GM13977 (cell line): Measurements from ENCODE around the gene DLGAP5.

Source experiments
- DNase-seq: peaks from one replicate; pipeline ENCODE4 v3.0.0; 2012; ENCODE audit warnings: low spot score
- CTCF ChIP-seq: IDR thresholded peaks from 2 replicates; pipeline ENCODE4 v1.5.1; 2012; ENCODE audit warnings: mild to moderate bottlenecking, control low read depth; ENCODE audit not compliant: insufficient read depth; ENCODE audit errors: extremely low read depth, missing control alignments
- in situ Hi-C: fragments of 300-500 bp; cut with MboI; formaldehyde crosslinking; loops from one replicate; pipeline ENCODE4 v1.12.0; 2022; ENCODE audit warnings: low sequenced_read_pairs, low pct_unique_long_range_greater_than_20kb, mixed read lengths, inconsistent platforms; ENCODE audit not compliant: unreplicated experiment

The DLGAP5 gene

GRCh38 chr14:55146425-55146824, 45.0 kb downstream of the DLGAP5 start:
- DNase-seq: no peak
- in situ Hi-C loops: no loop called here
- TF ChIP-seq CTCF: no peak

DNA sequence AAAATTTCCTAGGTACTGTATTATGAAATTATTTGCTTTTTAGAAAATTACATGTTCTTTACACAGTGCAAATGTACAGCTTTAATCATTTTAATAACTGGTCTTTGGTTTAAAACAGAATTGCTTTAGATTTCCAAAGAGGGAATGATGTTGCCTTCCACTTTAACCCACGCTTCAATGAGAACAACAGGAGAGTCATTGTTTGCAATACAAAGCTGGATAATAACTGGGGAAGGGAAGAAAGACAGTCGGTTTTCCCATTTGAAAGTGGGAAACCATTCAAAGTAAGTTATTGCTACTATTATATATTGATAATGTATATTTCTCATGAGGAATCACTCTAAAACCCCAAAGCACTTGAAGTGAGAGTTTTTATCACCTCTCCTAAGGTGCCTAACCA, 48.9 kb downstream of the DLGAP5 start:
- TF ChIP-seq CTCF: no peak
- no peak for DNase-seq
- in situ Hi-C loops: no loop called here

DNA sequence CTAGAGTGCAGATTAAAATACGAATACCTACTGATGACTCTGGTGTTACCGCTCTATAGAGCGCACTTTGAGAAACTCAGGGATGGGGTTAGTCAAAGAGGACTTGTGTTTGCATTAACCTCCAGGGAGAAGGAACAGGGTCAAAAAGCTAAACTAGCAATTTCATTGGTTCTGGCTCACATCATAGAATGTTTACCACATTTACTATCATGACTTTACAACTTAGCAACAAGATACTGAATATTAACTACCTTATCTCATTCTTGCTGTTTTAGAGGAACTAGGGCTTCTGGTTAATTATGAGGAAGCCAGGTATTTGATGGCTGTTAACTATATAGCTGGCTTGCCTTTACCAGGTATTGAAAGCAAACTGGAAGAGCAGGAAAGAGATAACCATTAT, 49.6 kb downstream of the DLGAP5 start:
- no peak for DNase-seq
- in situ Hi-C loops: no loop called here
- TF ChIP-seq CTCF: no peak

- in situ Hi-C loops: no loop called here
- DNase-seq: no peak
- TF ChIP-seq CTCF: no peak
These were observed 51.5 kb downstream of the DLGAP5 start for GRCh38 chr14:55139696-55140509.

- in situ Hi-C loops: no loop called here
- DNase-seq: no peak
- TF ChIP-seq CTCF: no peak
These were observed 52.2 kb downstream of the DLGAP5 start for GRCh38 chr14:55139141-55139540.

DNA sequence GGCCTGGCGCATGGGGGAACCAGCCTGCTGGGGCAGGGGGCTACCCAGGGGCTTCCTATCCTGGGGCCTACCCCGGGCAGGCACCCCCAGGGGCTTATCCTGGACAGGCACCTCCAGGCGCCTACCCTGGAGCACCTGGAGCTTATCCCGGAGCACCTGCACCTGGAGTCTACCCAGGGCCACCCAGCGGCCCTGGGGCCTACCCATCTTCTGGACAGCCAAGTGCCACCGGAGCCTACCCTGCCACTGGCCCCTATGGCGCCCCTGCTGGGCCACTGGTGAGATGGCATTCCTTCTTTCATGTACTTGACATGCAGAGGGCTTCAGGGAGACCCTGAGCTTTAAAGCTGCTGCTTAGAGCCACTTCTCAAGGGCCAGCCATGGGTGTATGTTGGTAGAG, 53.3 kb downstream of the DLGAP5 start:
- no peak for DNase-seq
- no peak for TF ChIP-seq CTCF
- in situ Hi-C loops: no loop called here
